Esophagus squamous epithelium (tissue), 4 donors: ENCODE results near the gene CR1L.

Experiments
- POLR2A ChIP-seq, 4 donors: fragments of 450-650 bp; IDR thresholded peaks; one replicate each; pipeline ENCODE4 v1.6.1; 2017; ENCODE audit warnings: antibody characterized with exemption in 4 of 4, mild to moderate bottlenecking in 4 of 4, moderate library complexity in 3 of 4
- TF ChIP-seq, protein P1 (sequence below), 6 experiments: fragments of 450-650 bp in 4 of 6; fragments of 200-600 bp in 2 of 6; sonication (generic) in 2 of 6; IDR thresholded peaks; one replicate each; pipeline ENCODE4 v1.5.1; 2016 to 2019; ENCODE audit warnings: antibody characterized with exemption in 6 of 6, mild to moderate bottlenecking in 4 of 6, moderate library complexity in 4 of 6

DNA sequence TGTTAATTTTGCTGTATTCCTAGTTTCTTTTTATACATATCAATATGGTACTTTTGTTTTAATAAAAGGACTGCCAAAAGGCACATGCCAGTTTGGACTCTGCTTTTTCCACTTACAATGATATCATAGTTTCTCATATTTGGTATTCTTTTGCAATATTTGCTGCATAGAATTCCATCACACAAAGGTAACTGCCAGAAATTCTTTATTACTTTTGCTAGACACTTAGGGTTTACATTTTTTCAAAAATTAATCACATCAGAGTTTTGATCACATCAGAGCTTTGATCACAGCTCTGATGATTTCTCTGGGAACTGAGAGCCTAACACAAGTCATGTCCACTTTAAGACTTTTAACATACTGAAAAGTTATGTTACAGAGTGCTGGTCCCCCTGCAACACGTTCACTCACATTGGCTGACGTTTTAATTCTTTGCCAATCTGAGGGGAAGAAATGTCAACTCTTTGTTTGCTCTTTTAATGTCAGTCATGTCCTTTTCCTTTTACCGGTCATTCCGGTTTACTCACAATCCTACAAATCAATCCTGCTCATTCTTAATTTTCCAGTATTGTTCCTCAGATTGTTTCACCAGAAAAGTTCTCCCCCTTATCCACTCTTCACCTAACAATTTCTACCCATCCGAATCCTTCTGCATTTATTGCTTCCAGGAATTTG, 105.8 kb downstream of the CR1L start:
- TF ChIP-seq, protein P1, sequence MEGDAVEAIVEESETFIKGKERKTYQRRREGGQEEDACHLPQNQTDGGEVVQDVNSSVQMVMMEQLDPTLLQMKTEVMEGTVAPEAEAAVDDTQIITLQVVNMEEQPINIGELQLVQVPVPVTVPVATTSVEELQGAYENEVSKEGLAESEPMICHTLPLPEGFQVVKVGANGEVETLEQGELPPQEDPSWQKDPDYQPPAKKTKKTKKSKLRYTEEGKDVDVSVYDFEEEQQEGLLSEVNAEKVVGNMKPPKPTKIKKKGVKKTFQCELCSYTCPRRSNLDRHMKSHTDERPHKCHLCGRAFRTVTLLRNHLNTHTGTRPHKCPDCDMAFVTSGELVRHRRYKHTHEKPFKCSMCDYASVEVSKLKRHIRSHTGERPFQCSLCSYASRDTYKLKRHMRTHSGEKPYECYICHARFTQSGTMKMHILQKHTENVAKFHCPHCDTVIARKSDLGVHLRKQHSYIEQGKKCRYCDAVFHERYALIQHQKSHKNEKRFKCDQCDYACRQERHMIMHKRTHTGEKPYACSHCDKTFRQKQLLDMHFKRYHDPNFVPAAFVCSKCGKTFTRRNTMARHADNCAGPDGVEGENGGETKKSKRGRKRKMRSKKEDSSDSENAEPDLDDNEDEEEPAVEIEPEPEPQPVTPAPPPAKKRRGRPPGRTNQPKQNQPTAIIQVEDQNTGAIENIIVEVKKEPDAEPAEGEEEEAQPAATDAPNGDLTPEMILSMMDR (IDR thresholded peaks at IDR 0.05) = no peak
- TF ChIP-seq POLR2A (IDR thresholded peaks at IDR 0.05) = no peak
